Measurements from ENCODE around the gene SLC35F3.

- TF ChIP-seq CTCF (IDR thresholded peaks at IDR 0.05; ENCODE audit: poor library complexity) (no peak), EZH2 (IDR thresholded peaks at IDR 0.05; ENCODE audit: borderline replicate concordance) (no peak)
Observed at GRCh38 chr1:234294109-234294817, 389.8 kb downstream of the SLC35F3 start.
